Measurements from ENCODE around the gene DDX54.

- TF ChIP-seq CTCF (IDR thresholded peaks at IDR 0.05) (no peak), POLR2A (IDR thresholded peaks at IDR 0.05) (no peak)
Measured at GRCh38 chr12:113111247-113111646, 74.0 kb downstream of the DDX54 start.
